ENCODE results near the gene EVX2. TPM values are rescaled to one million over a fixed set of nuclear protein-coding genes. Genes with fewer than 3 reads are reported as not detected.

EVX2 gene
- total and polyA plus RNA-seq, 2 of the 4 experiments (the other 2 are of a cell fraction): not detected

- TF ChIP-seq, protein P1, sequence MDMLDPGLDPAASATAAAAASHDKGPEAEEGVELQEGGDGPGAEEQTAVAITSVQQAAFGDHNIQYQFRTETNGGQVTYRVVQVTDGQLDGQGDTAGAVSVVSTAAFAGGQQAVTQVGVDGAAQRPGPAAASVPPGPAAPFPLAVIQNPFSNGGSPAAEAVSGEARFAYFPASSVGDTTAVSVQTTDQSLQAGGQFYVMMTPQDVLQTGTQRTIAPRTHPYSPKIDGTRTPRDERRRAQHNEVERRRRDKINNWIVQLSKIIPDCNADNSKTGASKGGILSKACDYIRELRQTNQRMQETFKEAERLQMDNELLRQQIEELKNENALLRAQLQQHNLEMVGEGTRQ (IDR thresholded peaks at IDR 0.05; ENCODE audit: low read depth, low read length): no peak
These were observed 26.9 kb upstream of the EVX2 start (continued) for GRCh38 chr2:176110415-176111308.

- Histone ChIP-seq H2BK20ac (ENCODE audit: low read depth, low read length) (no peak overlapping the region), H4K8ac (ENCODE audit: low read depth in 2 of 2, low read length in 2 of 2) (no peak overlapping the region), H4K20me1 (ENCODE audit: insufficient read depth, low read length) (no peaks in the 10 kb centered on the region), H3K14ac (replicated peaks; ENCODE audit: low read depth, low read length) (no peak overlapping the region), H2AK9ac (replicated peaks; ENCODE audit: low read depth, low read length, poor library complexity) (no peak overlapping the region), H4K5ac (ENCODE audit: low read depth, low read length) (no peak overlapping the region), H2AK5ac (ENCODE audit: low read depth, low read length) (no peak overlapping the region), H3K4me1 (ENCODE audit: control insufficient read depth, insufficient read depth, low read length) (no peaks in the 10 kb centered on the region), H3K27me3 (ENCODE audit: control insufficient read depth, insufficient read depth, low read length) (peaks cover 92% of the 10 kb centered on the region), H2BK120ac (ENCODE audit: low read depth, low read length) (no peak overlapping the region), H3K56ac (ENCODE audit: extremely low read depth, insufficient read depth, low read length) (no peak overlapping the region), H2BK15ac (ENCODE audit: low read depth, low read length) (no peak overlapping the region), H2BK5ac (ENCODE audit: low read depth, low read length, poor library complexity, severe bottlenecking) (no peak overlapping the region), H3K9ac (ENCODE audit: low read depth, low read length) (no peak overlapping the region), H3K9me1 (ENCODE audit: insufficient read depth, low read length) (no peaks in the 10 kb centered on the region), H3K36me3 (ENCODE audit: control insufficient read depth, insufficient read depth, low read length) (no peaks in the 10 kb centered on the region), H3K4ac (ENCODE audit: low read depth, low read length) (no peak overlapping the region), H3K23ac (ENCODE audit: low read depth, low read length) (no peak overlapping the region), H3K4me2 (ENCODE audit: low read depth, low read length) (no peak overlapping the region), H3K79me1 (ENCODE audit: low read depth in 1 of 2, low read length in 2 of 2) (no peaks in the 10 kb centered on the region), H3K27ac (ENCODE audit: insufficient read depth, low read length) (no peak overlapping the region), H3K18ac (ENCODE audit: low read depth, low read length) (no peak overlapping the region), H4K91ac (ENCODE audit: insufficient read depth, low read depth, low read length) (no peak overlapping the region), H3K9me3 (ENCODE audit: control insufficient read depth, insufficient read depth, low read length) (peaks cover 5% of the 10 kb centered on the region), H2AFZ (replicated peaks; ENCODE audit: low read length, poor library complexity) (no peak overlapping the region), H3K4me3 (ENCODE audit: insufficient read depth, low read depth, low read length) (no peak overlapping the region)
- no peak for ATAC-seq (ENCODE audit: low read depth)
- in situ Hi-C loops (cut with MboI; ENCODE audit: low sequenced_read_pairs): no loop called here
- WGBS, 2 experiments (ENCODE audit: extremely low coverage in 2 of 2, insufficient read length in 1 of 2): no CpG with 5 or more reads among the region's 4 CpGs
- intact Hi-C loops (cut with micrococcal nuclease): no loop called here
- POLR2A ChIA-PET (ENCODE audit: unreplicated experiment): no interaction called here
- dilution Hi-C loops (cut with HindIII; ENCODE audit: low sequenced_read_pairs, unreplicated experiment): no loop called here
- CTCF ChIA-PET: interaction anchor here (0.8 to 1.3 kb wide), 4 partner anchors 12 to 544 kb away, joined by 3 to 4 read pairs (median 4); no protein-coding TSS in a partner anchor
- no TSS peak for BruUV-seq (replicated peaks)
- DNase-seq: no peak
- TF ChIP-seq RFX5 (IDR thresholded peaks at IDR 0.05; ENCODE audit: low read depth, low read length) (no peak), FOS (IDR thresholded peaks at IDR 0.05; ENCODE audit: low read depth, low read length) (no peak), MAZ (IDR thresholded peaks at IDR 0.05; ENCODE audit: borderline replicate concordance, low read depth, low read length) (no peak), MXI1 (IDR thresholded peaks at IDR 0.05; ENCODE audit: borderline replicate concordance, low read depth, low read length) (no peak), MAFK (IDR thresholded peaks at IDR 0.05; ENCODE audit: low read depth, low read length) (no peak), CHD1 (IDR thresholded peaks at IDR 0.05; ENCODE audit: low read depth, low read length) (no peak), RAD21 (IDR thresholded peaks at IDR 0.05; ENCODE audit: low read length) (no peak), CEBPB (IDR thresholded peaks at IDR 0.05; ENCODE audit: low read depth, low read length) (no peak), RCOR1 (IDR thresholded peaks at IDR 0.05; ENCODE audit: insufficient replicate concordance, low read length) (no peak)
- TF ChIP-seq, protein P1 (IDR thresholded peaks at IDR 0.05; ENCODE audit: low read depth, low read length): no peak
These were observed 26.2 kb upstream of the EVX2 start for GRCh38 chr2:176109946-176110345.

All from IMR-90 (cell line).